ENCODE measurements around the gene PDGFA.

Gene PDGFA

DNA sequence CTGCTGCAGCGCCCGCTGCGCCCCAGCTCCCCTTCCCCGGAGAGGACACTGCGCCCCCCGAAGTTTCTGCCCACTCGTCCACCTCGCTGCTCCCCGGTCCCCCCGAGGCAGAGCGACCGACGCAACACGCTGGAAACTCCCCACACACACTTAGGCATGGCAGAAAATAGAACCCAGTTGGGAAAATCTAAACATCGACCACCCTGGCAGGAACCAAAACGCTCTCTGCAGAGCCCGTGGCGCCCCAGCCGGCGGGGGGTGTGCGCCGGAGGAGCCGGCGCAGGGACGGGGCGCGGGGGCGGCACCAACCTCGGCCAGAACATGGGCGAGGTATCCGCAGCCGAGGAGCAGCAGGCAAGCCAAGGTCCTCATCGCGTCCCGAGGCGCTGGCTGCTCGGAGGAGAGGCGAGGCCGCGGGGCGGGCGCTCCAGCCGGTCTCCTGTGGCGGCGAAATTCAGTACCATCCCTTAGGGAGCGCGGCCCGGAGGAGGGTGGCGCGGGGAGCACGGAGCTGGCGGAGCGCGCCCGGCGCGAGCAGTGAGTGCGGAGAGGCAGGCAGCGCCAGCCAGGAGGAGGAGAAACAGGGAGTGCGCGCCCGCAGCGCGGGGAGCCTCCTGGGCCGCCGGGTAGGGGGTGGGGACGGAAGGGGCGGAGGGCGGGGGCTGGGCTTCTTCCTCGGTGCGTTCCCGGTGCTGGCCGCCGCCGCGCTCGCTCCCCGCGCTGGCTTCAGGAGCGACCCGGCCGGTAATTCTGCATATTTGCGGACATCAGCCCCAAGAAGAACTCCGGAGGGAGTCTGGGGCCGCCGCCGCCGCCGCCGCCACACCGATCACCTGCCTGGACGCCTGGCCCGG is 789 bp downstream of the PDGFA start:
- Histone ChIP-seq H3K27ac (peak overlapping the region; percentile 95 to 100), H3K4me3 (peak overlapping the region; percentile 90)
- TF ChIP-seq, protein P1, sequence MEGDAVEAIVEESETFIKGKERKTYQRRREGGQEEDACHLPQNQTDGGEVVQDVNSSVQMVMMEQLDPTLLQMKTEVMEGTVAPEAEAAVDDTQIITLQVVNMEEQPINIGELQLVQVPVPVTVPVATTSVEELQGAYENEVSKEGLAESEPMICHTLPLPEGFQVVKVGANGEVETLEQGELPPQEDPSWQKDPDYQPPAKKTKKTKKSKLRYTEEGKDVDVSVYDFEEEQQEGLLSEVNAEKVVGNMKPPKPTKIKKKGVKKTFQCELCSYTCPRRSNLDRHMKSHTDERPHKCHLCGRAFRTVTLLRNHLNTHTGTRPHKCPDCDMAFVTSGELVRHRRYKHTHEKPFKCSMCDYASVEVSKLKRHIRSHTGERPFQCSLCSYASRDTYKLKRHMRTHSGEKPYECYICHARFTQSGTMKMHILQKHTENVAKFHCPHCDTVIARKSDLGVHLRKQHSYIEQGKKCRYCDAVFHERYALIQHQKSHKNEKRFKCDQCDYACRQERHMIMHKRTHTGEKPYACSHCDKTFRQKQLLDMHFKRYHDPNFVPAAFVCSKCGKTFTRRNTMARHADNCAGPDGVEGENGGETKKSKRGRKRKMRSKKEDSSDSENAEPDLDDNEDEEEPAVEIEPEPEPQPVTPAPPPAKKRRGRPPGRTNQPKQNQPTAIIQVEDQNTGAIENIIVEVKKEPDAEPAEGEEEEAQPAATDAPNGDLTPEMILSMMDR (IDR thresholded peaks at IDR 0.05) = no peak
- DNase-seq (ENCODE audit: low spot score) = no peak

GRCh38 chr7:517774-518629 is 1.6 kb downstream of the PDGFA start:
- TF ChIP-seq, protein P1 (IDR thresholded peaks at IDR 0.05) = no peak
- peak overlapping the region; percentile 95 to 100 for H3K27ac ChIP-seq
- H3K4me3 ChIP-seq = peak overlapping the region; percentile 90
- DNase-seq (ENCODE audit: low spot score) = no peak

GRCh38 chr7:516606-517456 is 2.8 kb downstream of the PDGFA start:
- H3K4me3 ChIP-seq = peak overlapping the region; percentile 90
- TF ChIP-seq, protein P1 (IDR thresholded peaks at IDR 0.05) = no peak
- DNase-seq (ENCODE audit: low spot score) = no peak
- H3K27ac ChIP-seq = peak overlapping the region; percentile 95 to 100

DNA sequence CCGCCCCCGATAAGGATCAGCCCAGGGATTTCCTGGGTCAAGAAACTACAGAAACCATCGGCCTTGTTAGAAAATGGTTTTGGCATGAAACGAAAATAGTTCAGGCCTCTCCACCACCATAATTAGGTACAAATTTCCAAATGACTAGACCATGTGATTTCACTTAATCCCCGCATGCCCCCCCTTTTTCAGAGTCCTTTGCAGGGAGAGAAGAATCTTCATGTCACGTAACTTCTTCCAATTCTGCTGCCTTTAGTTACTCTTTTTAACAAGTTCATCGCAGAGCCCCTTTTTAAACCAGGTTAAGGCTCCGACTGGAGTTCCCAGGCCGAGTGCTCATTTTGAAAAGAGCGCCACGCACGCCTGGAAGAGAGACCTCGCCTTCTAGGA is 3.4 kb downstream of the PDGFA start:
- no peak for DNase-seq (ENCODE audit: low spot score)
- Histone ChIP-seq H3K27ac (peak overlapping the region; percentile 95 to 100), H3K4me3 (peak overlapping the region; percentile 90)
- TF ChIP-seq, protein P1 (IDR thresholded peaks at IDR 0.05) = no peak

DNA sequence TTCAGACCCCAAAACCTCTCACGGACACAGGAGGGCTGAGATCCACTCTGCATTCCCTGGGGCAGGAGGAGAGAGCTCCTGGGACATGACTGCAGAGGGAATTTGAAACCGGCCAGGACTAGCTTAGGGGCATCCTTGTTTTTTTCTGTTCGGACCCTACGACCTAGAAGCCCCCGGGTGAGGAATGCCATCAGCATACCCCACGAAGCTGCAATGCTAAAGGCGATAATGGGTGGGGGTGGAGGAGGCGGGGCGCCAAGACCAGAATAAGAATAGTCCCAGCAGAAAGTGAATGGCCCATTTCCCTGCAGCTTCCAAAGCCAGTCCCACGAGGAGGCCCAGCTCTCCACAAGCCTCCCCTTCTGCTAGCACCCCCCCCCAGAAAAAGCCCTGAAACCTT is 4.0 kb downstream of the PDGFA start:
- DNase-seq (ENCODE audit: low spot score) = no peak
- TF ChIP-seq, protein P1 (IDR thresholded peaks at IDR 0.05) = no peak
- Histone ChIP-seq H3K4me3 (peak overlapping the region; percentile 90), H3K27ac (peak overlapping the region; percentile 95 to 100)
